ENCODE measurements around the gene GALNTL6.

- TF ChIP-seq EZH2phosphoT487 (IDR thresholded peaks at IDR 0.05; ENCODE audit: insufficient read depth, low read depth) (no peak), EZH2 (IDR thresholded peaks at IDR 0.05; ENCODE audit: insufficient read depth, poor library complexity, severe bottlenecking) (no peak)
Measured at GRCh38 chr4:172725581-172725980, 912.4 kb downstream of the GALNTL6 start.
